ENCODE data around the gene GUK1.

DNA sequence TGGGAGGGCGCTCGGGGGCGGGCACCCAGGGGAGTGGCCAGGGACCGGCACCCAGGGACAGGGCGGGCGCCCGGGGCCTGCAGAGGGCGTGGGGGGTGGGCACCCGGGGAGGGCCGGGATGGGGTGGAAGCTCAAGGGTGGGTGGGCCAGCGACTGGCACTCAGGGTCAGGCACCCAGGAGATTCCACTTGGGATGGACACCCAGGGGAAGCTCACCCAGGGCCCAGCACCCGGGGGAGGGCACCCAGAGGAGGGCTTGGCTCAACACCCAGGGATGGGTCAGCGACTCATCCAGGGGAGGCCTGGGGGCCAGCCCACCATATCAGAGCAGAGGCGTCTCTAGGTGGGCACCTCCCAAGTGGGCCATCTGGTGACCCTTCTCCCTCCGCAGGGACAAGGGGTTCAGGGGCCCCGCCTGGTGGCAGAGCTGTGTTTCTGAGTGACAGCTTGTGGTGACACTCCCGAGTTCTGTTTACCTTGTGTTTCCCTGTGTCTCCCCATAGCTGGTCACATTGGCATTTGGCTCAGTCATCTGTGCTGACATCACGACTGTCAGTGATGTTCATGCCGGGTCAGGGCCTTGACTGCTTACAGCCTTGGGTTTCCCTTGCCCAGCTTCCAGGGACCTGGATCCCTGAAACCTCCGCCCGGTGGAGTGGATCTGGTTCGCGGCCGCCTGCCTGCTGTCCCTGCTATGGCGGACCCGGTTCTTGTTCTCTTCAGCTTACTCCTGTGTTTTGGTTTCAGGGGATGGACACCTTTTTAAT lies 26.3 kb downstream of the GUK1 start:
- TF ChIP-seq EZH2 (IDR thresholded peaks at IDR 0.05) (no peak), POLR2AphosphoS5 (IDR thresholded peaks at IDR 0.05; ENCODE audit: borderline replicate concordance, low read depth, low read length) (no peak)

All from SK-N-MC (cell line).